ENCODE measurements around the gene GAK. TPM values are rescaled to one million over a fixed set of nuclear protein-coding genes. Genes with fewer than 3 reads are reported as not detected.

GAK gene
- total and polyA plus RNA-seq, 2 of the 13 experiments (the other 11 are each of a cell fraction or from before 2014, with no cell fraction given), result 17.5 to 44.3 TPM

- POLR2A ChIA-PET, result interaction anchor here (1.0 to 2.4 kb wide), 8 partner anchors 13 to 259 kb away, joined by 3 to 25 read pairs (median 4); partner anchors contain the start of genes ATP5ME, DGKQ, IDUA and MYL5
- no peak for TF ChIP-seq USF2 (IDR thresholded peaks at IDR 0.05; ENCODE audit: low read depth, low read length)
- no peak for TF ChIP-seq USF2 (CRISPR knock-in tag; IDR thresholded peaks at IDR 0.05; ENCODE audit: borderline replicate concordance)
- no peak for TF ChIP-seq ZNF513 (CRISPR knock-in tag; conservative IDR thresholded peaks at IDR 0.05)
- no peak for TF ChIP-seq GABPB1 (CRISPR knock-in tag; IDR thresholded peaks at IDR 0.05)
- no peak for TF ChIP-seq HNRNPUL1 (IDR thresholded peaks at IDR 0.05; ENCODE audit: low read depth, low read length)
- no peak for TF ChIP-seq RFX5 (IDR thresholded peaks at IDR 0.05; ENCODE audit: low read depth, low read length)
- no peak for TF ChIP-seq SOX6 (IDR thresholded peaks at IDR 0.05)
- peak; percentile 15; the same call in 1 of the 2 replicates for TF ChIP-seq SOX6 (CRISPR knock-in tag; IDR thresholded peaks at IDR 0.05)
- no peak for TF ChIP-seq ZNF720 (CRISPR knock-in tag; IDR thresholded peaks at IDR 0.05)
- TF ChIP-seq TARDBP (CRISPR knock-in tag; IDR thresholded peaks at IDR 0.05), result no peak
- TF ChIP-seq AGO1 (IDR thresholded peaks at IDR 0.05; ENCODE audit: low read depth, low read length, poor library complexity, severe bottlenecking), result no peak
- TF ChIP-seq FOXO1 (CRISPR knock-in tag; IDR thresholded peaks at IDR 0.05), result no peak
- TF ChIP-seq, protein P1, sequence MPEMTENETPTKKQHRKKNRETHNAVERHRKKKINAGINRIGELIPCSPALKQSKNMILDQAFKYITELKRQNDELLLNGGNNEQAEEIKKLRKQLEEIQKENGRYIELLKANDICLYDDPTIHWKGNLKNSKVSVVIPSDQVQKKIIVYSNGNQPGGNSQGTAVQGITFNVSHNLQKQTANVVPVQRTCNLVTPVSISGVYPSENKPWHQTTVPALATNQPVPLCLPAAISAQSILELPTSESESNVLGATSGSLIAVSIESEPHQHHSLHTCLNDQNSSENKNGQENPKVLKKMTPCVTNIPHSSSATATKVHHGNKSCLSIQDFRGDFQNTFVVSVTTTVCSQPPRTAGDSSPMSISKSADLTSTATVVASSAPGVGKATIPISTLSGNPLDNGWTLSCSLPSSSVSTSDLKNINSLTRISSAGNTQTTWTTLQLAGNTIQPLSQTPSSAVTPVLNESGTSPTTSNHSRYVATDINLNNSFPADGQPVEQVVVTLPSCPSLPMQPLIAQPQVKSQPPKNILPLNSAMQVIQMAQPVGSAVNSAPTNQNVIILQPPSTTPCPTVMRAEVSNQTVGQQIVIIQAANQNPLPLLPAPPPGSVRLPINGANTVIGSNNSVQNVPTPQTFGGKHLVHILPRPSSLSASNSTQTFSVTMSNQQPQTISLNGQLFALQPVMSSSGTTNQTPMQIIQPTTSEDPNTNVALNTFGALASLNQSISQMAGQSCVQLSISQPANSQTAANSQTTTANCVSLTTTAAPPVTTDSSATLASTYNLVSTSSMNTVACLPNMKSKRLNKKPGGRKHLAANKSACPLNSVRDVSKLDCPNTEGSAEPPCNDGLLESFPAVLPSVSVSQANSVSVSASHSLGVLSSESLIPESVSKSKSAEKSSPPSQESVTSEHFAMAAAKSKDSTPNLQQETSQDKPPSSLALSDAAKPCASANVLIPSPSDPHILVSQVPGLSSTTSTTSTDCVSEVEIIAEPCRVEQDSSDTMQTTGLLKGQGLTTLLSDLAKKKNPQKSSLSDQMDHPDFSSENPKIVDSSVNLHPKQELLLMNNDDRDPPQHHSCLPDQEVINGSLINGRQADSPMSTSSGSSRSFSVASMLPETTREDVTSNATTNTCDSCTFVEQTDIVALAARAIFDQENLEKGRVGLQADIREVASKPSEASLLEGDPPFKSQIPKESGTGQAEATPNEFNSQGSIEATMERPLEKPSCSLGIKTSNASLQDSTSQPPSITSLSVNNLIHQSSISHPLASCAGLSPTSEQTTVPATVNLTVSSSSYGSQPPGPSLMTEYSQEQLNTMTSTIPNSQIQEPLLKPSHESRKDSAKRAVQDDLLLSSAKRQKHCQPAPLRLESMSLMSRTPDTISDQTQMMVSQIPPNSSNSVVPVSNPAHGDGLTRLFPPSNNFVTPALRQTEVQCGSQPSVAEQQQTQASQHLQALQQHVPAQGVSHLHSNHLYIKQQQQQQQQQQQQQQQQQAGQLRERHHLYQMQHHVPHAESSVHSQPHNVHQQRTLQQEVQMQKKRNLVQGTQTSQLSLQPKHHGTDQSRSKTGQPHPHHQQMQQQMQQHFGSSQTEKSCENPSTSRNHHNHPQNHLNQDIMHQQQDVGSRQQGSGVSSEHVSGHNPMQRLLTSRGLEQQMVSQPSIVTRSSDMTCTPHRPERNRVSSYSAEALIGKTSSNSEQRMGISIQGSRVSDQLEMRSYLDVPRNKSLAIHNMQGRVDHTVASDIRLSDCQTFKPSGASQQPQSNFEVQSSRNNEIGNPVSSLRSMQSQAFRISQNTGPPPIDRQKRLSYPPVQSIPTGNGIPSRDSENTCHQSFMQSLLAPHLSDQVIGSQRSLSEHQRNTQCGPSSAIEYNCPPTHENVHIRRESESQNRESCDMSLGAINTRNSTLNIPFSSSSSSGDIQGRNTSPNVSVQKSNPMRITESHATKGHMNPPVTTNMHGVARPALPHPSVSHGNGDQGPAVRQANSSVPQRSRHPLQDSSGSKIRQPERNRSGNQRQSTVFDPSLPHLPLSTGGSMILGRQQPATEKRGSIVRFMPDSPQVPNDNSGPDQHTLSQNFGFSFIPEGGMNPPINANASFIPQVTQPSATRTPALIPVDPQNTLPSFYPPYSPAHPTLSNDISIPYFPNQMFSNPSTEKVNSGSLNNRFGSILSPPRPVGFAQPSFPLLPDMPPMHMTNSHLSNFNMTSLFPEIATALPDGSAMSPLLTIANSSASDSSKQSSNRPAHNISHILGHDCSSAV (CRISPR knock-in tag; IDR thresholded peaks at IDR 0.05; ENCODE audit: borderline replicate concordance), result no peak
- no peak for TF ChIP-seq ZNF207 (IDR thresholded peaks at IDR 0.05; ENCODE audit: borderline replicate concordance)
Observed at GRCh38 chr4:932713-933070, 576 bp upstream of the GAK start.

More at GRCh38 chr4:932713-933070, 576 bp upstream of the GAK start:
- Histone ChIP-seq H3K27me3 (ENCODE audit: control insufficient read depth in 1 of 2, insufficient read depth in 2 of 2, low read length in 2 of 2) (no peaks in the 10 kb centered on the region; a peak in 1 of 5 replicates), H3K4me2 (ENCODE audit: low read depth, low read length) (peak overlapping the region; percentile 88), H3K4me1 (ENCODE audit: insufficient read depth, low read length) (peaks cover 35% of the 10 kb centered on the region), H3K36me3 (replicated peaks in 1 of 2; ENCODE audit: control insufficient read depth in 1 of 2, insufficient read depth in 2 of 2, low read length in 2 of 2) (no peaks in the 10 kb centered on the region), H3K9me3 (ENCODE audit: low read length) (no peaks in the 10 kb centered on the region), H4K20me1 (ENCODE audit: insufficient read depth, low read length) (peaks cover 17% of the 10 kb centered on the region), H2AFZ (ENCODE audit: low read length) (peak overlapping the region; percentile 75), H3K4me3 (replicated peaks in 1 of 3; ENCODE audit: insufficient read depth in 1 of 3, low read depth in 2 of 3, low read length in 3 of 3) (peak overlapping the region; percentile 84 to 100 (median 97)), H3K79me2 (ENCODE audit: insufficient read depth, low read length) (peaks cover 36% of the 10 kb centered on the region), H3K9ac (ENCODE audit: insufficient read depth, low read depth, low read length) (peak overlapping the region; percentile 96), H3K27ac (ENCODE audit: extremely low read length, insufficient read depth, low read length) (peak overlapping the region; percentile 46)
- BruUV-seq (replicated peaks), result TSS peak; percentile 76
- intact Hi-C loops (cut with micrococcal nuclease; ENCODE audit: unreplicated experiment) (loop anchor here (5.0 kb wide), 1 partner anchor 150 kb away; no protein-coding TSS in a partner anchor), in situ Hi-C loops (cut with HindIII; ENCODE audit: extremely low pct_ligation_motif_present, low pct_unique_long_range_greater_than_20kb) (loop anchor here (5.0 kb wide), 1 partner anchor 55 kb away; the partner anchor contains the start of gene IDUA)
- FAIRE-seq (peak; percentile 53), ATAC-seq (peak; percentile 77), DNase-seq (ENCODE audit: low spot score) (peak; percentile 32)
- CTCF ChIA-PET (ENCODE audit: low intra/inter-chr PET ratio, low total read pairs), result no interaction called here
- 0% methylated on average over 3 of the region's 11 CpGs for WGBS (ENCODE audit: low lambda C conversion rate)
